Ovary (tissue), 9 donors: ENCODE measurements around the gene GAREM1. TPM values are rescaled to one million over a fixed set of nuclear protein-coding genes. Genes with fewer than 3 reads are reported as not detected.

Experiments used
- DNase-seq, 5 donors: peaks; one replicate each; pipeline ENCODE4 v3.0.0-alpha.2; 2019 to 2020
- H3K27ac ChIP-seq, 2 donors: fragments of 200-600 bp; one replicate each; pipeline versions ENCODE4 v1.5.1 to v1.8.0; 2019 to 2022
- H3K27me3 ChIP-seq: fragments of 200-600 bp; one replicate; pipeline ENCODE4 v1.8.0; 2022
- H3K36me3 ChIP-seq: fragments of 200-600 bp; sonication (generic); one replicate; pipeline ENCODE4 v1.5.1; 2019
- H3K4me1 ChIP-seq: one replicate; pipeline ENCODE4 v1.8.1; 2013; ENCODE audit warnings: mild to moderate bottlenecking, moderate library complexity; ENCODE audit not compliant: insufficient read depth
- H3K4me3 ChIP-seq: fragments of 200-600 bp; sonication (generic); one replicate; pipeline ENCODE4 v1.5.1; 2017
- H3K9me3 ChIP-seq, 2 donors: fragments of 200-600 bp in 1 of 2; sonication (generic) in 1 of 2; one replicate each; pipeline versions ENCODE4 v1.5.1 to v1.8.1; 2013 to 2019; ENCODE audit warnings: mild to moderate bottlenecking in 1 of 2, moderate library complexity in 1 of 2
- EP300 ChIP-seq: sonication (generic); formaldehyde crosslinking; IDR thresholded peaks from one replicate; pipeline ENCODE4 v1.6.1; 2017; ENCODE audit warnings: antibody characterized with exemption
- POLR2A ChIP-seq: fragments of 450-650 bp; IDR thresholded peaks from one replicate; pipeline ENCODE4 v1.6.1; 2017; ENCODE audit warnings: antibody characterized with exemption, mild to moderate bottlenecking, moderate library complexity
- WGBS, 3 donors: extraction: QIAGEN DNeasy Blood & Tissue Kit in 1 of 3; methylation state at CpG; one replicate each; pipeline versions ENCODE4 v1.1.5 to v1.1.7; 2013 to 2017; 5-methylcytosine and 5-hydroxymethylcytosine counted together
- intact Hi-C, 4 donors: fragments of 100-400 bp; cut with DNase I; formaldehyde crosslinking; loops; one replicate each; pipeline versions ENCODE4 v1.11.0 to v1.15.1; 2022 to 2023
- polyA plus RNA-seq, 2 donors: library from polyadenylated mRNA; stranded (reverse); fragments of 200-250 nt in 1 of 2; fragments of 350-450 nt in 1 of 2; fragmentation: Illumina TruSeq in 1 of 2; extraction: RNeasy Lipid Tissue Mini Kit (QIAGEN cat#74804) in 1 of 2; gene quantifications; one replicate each; pipeline ENCODE4 v1.2.3, GENCODE V29; 2013 to 2014
- total RNA-seq, 7 donors: library from RNA; depleted of rRNA in 2 of 7; stranded (reverse); fragments of >200 nt in 2 of 7; fragmentation: NEBNext Ultra II Directional in 3 of 7; extraction: Animal tissue kit (Norgen Biotek cat#: 25700) in 3 of 7; gene quantifications; one replicate each; pipeline versions ENCODE4 v1.1.0 to v1.2.4, GENCODE V29; 2016 to 2023
- TF ChIP-seq, protein P1 (sequence below), 3 donors: fragments of 450-650 bp in 2 of 3; fragments of 200-600 bp in 1 of 3; IDR thresholded peaks; one replicate each; pipeline versions ENCODE4 v1.5.1 to v1.8.0; 2016 to 2022; ENCODE audit warnings: antibody characterized with exemption in 3 of 3, mild to moderate bottlenecking in 1 of 3
- donor health status: DM: no; HTN: no; CAD: no; lungs with moderate emphysema.
- donor health status: DM: no; HTN: no; CAD: no.
- donor health status: Bipolar disorder and iron deficiency.
- donor health status: DM: yes; HTN: yes; CAD: no.
- donor health status: DM: no; HTN: no; CAD: no.
- donor health status: DM: yes; HTN: yes; CAD: no.

GAREM1 gene
- total and polyA plus RNA-seq, 9 donors: 2.7 to 15.2 (median 7.1) TPM

DNA sequence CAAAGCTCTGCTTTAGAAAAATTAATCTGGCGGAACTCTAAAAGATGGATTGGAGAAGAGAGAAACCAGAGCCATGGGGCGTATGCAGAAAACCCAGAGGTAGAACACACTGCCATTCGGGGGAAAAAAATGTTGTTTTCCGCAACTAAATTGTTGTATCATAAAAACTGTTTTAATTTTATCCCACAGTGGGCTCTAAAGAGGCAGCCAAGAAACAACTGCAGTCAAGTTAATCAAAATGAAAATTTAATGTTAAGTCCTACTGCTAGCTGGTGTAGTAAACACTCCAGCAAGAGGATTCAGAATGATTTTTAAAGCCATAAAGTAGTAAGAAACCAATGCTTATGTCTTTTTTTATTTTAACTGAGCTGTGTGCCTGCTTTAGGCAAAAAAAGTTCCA is 69.1 kb downstream of the GAREM1 start:
- Histone ChIP-seq H3K9me3 (no peaks in the 10 kb centered on the region), H3K4me3 (no peak overlapping the region), H3K27ac (no peak overlapping the region), H3K27me3 (no peaks in the 10 kb centered on the region), H3K36me3 (no peaks in the 10 kb centered on the region), H3K4me1 (no peaks in the 10 kb centered on the region)
- WGBS, 3 donors: 65 to 66% (median 66%) methylated on average over 4 of the region's 4 CpGs
- no peak for DNase-seq
- intact Hi-C loops: no loop called here
- TF ChIP-seq EP300 (no peak), POLR2A (no peak)
- TF ChIP-seq, protein P1, sequence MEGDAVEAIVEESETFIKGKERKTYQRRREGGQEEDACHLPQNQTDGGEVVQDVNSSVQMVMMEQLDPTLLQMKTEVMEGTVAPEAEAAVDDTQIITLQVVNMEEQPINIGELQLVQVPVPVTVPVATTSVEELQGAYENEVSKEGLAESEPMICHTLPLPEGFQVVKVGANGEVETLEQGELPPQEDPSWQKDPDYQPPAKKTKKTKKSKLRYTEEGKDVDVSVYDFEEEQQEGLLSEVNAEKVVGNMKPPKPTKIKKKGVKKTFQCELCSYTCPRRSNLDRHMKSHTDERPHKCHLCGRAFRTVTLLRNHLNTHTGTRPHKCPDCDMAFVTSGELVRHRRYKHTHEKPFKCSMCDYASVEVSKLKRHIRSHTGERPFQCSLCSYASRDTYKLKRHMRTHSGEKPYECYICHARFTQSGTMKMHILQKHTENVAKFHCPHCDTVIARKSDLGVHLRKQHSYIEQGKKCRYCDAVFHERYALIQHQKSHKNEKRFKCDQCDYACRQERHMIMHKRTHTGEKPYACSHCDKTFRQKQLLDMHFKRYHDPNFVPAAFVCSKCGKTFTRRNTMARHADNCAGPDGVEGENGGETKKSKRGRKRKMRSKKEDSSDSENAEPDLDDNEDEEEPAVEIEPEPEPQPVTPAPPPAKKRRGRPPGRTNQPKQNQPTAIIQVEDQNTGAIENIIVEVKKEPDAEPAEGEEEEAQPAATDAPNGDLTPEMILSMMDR (IDR thresholded peaks at IDR 0.05): no peak

DNA sequence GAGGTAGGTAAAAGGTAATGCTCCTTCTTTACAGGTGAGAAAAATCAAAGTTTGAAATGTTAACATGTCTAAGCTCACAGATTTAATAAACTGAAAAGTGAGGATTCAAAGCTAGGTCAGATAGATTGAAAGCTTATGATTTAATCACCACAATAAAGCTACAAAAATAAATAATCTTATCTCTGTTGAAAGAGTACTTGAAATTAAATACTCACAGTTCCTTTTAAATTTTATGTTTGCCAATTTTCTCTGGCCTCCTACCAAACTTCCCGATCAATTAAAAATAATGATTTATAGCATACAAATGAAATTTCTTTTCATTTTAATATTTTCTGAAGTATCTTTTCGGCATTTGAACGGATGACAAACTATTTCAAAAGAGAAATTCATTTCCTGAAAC is 77.3 kb downstream of the GAREM1 start:
- Histone ChIP-seq H3K4me1 (no peaks in the 10 kb centered on the region), H3K36me3 (no peaks in the 10 kb centered on the region), H3K27ac (no peak overlapping the region), H3K4me3 (no peak overlapping the region), H3K27me3 (no peaks in the 10 kb centered on the region), H3K9me3 (no peaks in the 10 kb centered on the region)
- intact Hi-C loops: no loop called here
- TF ChIP-seq POLR2A (no peak), EP300 (no peak)
- TF ChIP-seq, protein P1 (IDR thresholded peaks at IDR 0.05): no peak
- 61 to 64% (median 62%) methylated on average over 3 of the region's 3 CpGs for WGBS, 3 donors
- DNase-seq: no peak

DNA sequence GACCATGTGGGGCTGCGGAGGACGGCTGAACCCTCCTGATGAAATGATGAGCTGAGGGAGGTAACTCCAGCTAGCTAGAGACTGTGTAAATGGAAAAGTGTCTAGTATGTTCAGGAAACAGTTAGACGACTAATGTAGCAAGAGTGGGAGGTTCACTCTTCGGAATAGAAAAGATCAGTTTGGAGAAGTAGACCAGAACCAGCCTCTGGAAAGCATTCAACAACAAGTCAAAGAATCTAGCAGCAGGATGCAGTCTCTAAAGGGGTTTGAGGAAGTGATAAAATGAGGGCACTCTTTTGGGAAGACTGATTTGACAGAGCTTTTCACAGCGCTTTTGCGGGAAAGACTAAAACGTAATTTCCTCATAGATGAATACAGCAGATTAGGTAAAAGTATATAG is 79.6 kb downstream of the GAREM1 start:
- DNase-seq: no peak
- H3K27me3 ChIP-seq: no peaks in the 10 kb centered on the region
- TF ChIP-seq POLR2A: no peak
- intact Hi-C loops: no loop called here
- no peaks in the 10 kb centered on the region for H3K9me3 ChIP-seq
- no peak overlapping the region for H3K4me3 ChIP-seq
- H3K36me3 ChIP-seq: no peaks in the 10 kb centered on the region
- H3K4me1 ChIP-seq: no peaks in the 10 kb centered on the region
- 93 to 96% (median 95%) methylated on average over 7 of the region's 7 CpGs for WGBS, 3 donors
- H3K27ac ChIP-seq: no peak overlapping the region

DNA sequence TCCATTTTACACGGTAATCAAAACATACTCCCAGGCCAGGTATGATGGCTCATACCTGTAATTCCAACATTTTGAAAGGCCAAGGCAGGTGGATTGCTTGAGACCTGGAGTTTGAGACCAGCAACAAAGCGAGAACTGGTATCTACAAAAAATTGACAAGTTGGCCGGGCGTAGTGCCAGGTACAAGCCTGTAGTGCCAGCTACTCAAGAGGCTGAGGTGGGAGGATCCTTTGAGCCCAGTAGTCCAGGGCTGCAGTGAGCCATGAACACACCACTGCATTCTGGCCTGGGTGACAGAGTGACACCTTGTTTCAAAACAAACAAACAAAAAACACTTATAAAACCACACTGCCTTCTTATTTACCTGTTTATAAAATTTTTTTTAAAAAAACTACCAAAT is 80.8 kb downstream of the GAREM1 start:
- Histone ChIP-seq H3K9me3 (no peaks in the 10 kb centered on the region), H3K27ac (no peak overlapping the region), H3K4me1 (no peaks in the 10 kb centered on the region), H3K4me3 (no peak overlapping the region), H3K27me3 (no peaks in the 10 kb centered on the region), H3K36me3 (no peaks in the 10 kb centered on the region)
- DNase-seq: no peak
- TF ChIP-seq EP300 (no peak), POLR2A (no peak)
- TF ChIP-seq, protein P1 (IDR thresholded peaks at IDR 0.05): no peak
- intact Hi-C loops: no loop called here
- 90 to 95% (median 93%) methylated on average over 4 of the region's 4 CpGs for whole genome bisulfite sequencing, 3 donors

DNA sequence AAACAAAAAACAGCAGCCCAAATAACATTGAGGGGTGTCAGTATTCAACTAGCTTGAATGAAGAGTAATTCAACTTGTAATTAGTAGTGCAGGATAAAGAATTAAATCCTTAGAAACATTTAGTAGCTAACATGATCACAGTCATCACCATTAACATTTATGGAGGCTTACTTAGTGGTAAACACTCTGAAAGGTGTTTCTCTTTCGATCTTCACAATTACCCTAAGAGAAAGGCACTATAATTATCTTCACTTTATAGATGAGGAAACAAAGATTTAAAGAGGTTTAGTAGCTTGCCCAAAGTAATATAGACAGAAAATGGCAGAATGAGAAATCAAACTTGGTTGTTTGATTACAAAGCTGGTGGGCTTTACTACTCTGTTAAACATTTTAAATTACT is 81.5 kb downstream of the GAREM1 start:
- TF ChIP-seq EP300 (no peak), POLR2A (no peak)
- TF ChIP-seq, protein P1 (IDR thresholded peaks at IDR 0.05): no peak
- WGBS, 3 donors: 81 to 94% (median 94%) methylated on average over 1 of the region's 1 CpG
- Histone ChIP-seq H3K9me3 (no peaks in the 10 kb centered on the region), H3K4me1 (no peaks in the 10 kb centered on the region), H3K27ac (no peak overlapping the region), H3K27me3 (no peaks in the 10 kb centered on the region), H3K36me3 (no peaks in the 10 kb centered on the region), H3K4me3 (no peak overlapping the region)
- no peak for DNase-seq
- intact Hi-C loops: no loop called here
